HG03045 (cell line): ENCODE data around the gene EPO.
"Not testable (repeated sequence)": the region's sequence is repeated elsewhere in the genome, so short reads cannot be mapped to it uniquely, and the experiment has no call there.

Experiments
- ATAC-seq: cut with Tn5 transposase; IDR thresholded peaks from one replicate; pipeline ENCODE4 v1.9.1; 2021; ENCODE audit warnings: mild to moderate bottlenecking, moderate library complexity; ENCODE audit not compliant: unreplicated experiment

The EPO gene

DNA sequence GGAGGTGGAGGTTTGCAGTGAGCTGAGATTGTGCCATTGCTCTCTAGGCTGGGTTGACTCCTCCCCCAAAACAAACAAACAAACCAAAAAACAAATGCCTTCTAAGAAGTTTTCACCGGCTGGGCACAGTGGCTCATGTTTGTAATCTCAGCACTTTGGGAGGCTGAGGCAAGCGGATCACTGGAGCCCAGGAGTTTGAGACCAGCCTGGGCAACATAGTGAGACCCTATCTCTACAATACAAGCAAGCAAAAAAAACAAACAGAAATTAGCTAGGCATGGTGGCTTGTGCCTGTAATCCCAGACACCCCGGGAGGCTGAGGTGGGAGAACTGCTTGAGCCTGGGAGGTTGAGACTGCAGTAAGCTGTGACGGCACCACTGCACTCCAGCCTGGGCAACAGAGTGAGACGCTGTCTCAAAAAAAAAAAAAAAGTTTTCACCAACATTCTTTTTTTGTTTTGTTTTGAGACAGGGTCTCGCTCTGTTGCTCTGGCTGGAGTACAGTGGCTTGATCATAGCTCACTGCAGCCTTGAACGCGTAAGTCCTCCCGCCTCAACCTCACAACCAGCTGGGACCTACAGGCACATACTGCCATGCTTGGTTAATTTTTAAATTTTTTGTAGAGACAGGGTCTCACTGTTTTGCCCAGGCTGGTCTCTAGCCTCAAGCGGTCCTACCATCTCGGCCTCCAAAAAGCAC lies 11.8 kb downstream of the EPO start:
- ATAC-seq: no peak

DNA sequence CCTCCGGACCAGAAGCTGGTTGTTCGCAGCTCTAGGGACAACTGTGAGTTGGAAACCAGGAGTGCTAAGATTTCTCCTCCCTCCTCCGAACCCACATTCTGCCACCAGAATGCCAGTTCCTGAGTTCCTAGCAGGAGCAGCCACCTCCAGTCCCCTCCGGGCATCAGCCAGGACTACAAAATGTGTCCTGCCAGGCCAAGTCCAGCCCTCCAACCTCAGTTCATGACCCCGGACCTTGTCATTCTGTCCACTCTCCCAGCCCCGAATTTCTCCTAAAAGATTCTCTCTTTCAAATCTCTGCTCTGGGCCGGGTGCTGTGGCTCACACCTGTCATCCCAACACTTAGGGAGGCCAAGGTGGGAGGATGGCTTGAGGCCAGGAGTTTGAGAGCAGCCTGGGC lies 15.5 kb downstream of the EPO start:
- no peak for ATAC-seq

- ATAC-seq: no peak
These were observed 16.4 kb downstream of the EPO start for GRCh38 chr7:100736671-100737070.

- no peak for ATAC-seq
These were observed 19.7 kb downstream of the EPO start for GRCh38 chr7:100739934-100740333.

GRCh38 chr7:100744605-100745004 lies 24.3 kb downstream of the EPO start:
- ATAC-seq: no peak

DNA sequence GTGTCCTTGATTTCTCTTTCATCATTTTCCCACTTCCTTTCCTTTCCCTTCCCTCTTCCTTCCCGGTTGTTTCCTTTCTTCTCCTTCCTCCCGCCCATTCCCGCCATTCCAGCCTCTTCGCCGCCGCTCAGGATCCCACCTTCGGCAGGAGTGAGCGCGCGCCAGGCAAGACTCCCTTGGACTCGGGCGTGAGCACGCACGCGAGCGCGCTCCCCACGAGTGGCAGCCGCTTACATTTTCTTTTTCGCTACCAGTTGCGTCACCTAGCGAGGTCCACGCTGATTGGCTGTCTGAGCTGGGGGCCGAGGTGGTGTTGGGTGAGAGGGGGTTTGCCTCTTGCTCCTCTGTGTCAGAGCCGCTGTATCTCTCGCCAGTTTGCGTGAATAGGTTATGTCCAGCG lies 24.9 kb downstream of the EPO start:
- ATAC-seq: no peak

DNA sequence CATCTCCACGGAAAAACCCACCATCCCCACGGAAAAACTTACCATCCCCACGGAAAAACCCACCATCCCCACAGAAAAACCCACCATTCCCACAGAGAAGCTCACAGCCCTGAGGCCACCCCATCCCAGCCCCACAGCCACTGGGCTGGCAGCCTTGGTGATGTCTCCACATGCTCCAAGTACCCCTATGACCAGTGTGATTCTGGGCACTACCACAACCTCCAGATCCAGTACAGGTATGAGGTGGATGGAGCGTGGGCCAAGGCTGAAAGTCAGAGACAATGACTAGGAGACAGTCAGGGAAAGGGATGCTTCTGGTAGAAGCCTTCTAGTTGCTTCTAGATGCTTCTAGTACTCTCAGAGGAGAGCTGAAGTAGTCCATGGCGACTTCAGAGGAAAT lies 32.7 kb downstream of the EPO start:
- ATAC-seq: no peak

DNA sequence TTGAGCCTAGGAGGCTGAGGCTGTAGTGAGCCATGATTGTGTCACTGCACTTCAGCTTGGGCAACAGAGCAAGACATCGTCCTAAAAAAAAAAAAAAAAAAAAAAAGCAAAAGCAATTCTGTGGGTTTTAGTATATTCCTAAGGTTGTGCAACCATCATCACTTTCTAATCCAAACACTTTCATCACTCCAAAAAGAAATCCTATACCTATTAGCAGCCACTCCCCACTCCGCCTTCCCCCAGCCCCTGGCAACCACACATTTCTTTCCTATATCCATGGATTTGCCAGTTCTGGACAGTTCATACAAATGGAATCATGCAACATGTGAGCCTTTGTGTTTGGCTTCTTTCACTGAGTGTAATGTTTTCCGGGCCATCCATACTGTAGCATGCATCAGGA lies 33.5 kb downstream of the EPO start:
- ATAC-seq: no peak

GRCh38 chr7:100759357-100760171 lies 39.3 kb downstream of the EPO start:
- ATAC-seq: no peak

GRCh38 chr7:100762841-100763240 lies 42.6 kb downstream of the EPO start:
- ATAC-seq: not testable (repeated sequence)

GRCh38 chr7:100763556-100764140 lies 43.4 kb downstream of the EPO start:
- no peak for ATAC-seq

GRCh38 chr7:100764841-100765240 lies 44.6 kb downstream of the EPO start:
- no peak for ATAC-seq

DNA sequence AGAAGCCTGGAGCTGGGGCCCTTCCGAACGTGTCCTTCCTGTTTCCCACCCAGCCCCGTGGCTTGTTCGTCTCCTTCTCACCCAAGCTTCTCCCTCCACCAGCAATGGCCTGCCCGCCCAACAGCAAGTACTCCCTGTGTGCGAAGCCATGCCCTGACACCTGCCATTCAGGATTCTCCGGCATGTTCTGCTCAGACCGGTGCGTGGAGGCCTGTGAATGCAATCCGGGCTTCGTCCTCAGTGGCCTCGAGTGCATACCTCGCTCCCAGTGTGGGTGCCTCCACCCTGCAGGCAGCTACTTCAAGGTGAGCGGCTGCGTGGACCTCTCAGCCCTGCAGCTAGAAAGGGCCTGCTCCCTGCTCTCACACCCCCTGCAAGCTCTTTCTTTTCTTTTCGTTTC lies 45.0 kb downstream of the EPO start:
- ATAC-seq: no peak

- ATAC-seq: no peak
These were observed 48.5 kb downstream of the EPO start for GRCh38 chr7:100768784-100769183.
